GM03348 (cell line): ENCODE measurements around the gene B3GALNT2.
A peak's percentile ranks its signal among the peaks of the same experiment; 100 is the strongest.
"Not testable (repeated sequence)": the region's sequence is repeated elsewhere in the genome, so short reads cannot be mapped to it uniquely, and the experiment has no call there.

ENCODE experiments used
- DNase-seq: peaks from one replicate; pipeline ENCODE4 v3.0.0; 2012; ENCODE audit warnings: low spot score

B3GALNT2 gene

DNA sequence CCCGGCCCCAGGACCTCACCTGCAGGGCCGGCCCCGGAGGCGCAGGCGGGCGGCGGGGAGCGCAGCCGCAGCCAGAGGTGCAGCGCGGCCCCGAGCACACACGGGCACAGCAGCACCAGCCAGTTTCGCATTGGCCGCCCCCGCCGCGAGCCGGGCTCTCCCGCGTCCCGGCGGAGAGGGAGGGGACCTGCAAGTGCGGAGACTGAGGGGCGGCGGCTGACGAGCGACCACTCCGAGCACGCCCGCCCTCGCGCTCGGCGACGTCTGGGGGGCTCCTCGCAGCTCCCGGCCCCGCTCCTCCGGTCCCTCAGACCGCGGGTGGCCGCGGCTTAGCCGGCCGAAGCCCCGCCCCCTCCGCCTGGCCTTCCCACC, at the start of gene B3GALNT2:
Gene B3GALNT2 (minus strand): TSS at position 331 of the 372 bp plus-strand sequence. CDS start 200 bp downstream, at position 131.
- no peak for DNase-seq

DNA sequence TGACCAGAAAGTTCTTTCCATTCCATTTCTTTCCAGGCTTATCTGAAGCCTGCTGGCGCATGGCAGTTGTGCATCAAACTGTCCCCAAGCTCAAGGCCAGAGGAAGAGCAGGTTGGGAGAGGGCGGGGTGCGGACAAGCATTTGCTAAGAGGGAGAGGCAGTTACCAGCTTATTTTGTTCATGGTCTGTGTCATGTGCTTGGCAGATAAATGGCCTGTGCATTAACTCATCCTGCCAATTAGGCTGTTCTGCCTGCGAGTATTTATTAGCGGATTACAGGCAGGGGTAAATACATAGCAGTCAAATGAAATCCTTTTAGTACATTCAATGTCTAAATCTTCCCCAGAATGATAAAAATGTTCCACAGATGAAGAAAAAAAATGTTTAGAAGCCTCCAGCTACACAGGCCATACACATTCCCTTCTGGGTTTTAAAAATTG, 48.9 kb upstream of the B3GALNT2 start:
- no peak for DNase-seq

DNA sequence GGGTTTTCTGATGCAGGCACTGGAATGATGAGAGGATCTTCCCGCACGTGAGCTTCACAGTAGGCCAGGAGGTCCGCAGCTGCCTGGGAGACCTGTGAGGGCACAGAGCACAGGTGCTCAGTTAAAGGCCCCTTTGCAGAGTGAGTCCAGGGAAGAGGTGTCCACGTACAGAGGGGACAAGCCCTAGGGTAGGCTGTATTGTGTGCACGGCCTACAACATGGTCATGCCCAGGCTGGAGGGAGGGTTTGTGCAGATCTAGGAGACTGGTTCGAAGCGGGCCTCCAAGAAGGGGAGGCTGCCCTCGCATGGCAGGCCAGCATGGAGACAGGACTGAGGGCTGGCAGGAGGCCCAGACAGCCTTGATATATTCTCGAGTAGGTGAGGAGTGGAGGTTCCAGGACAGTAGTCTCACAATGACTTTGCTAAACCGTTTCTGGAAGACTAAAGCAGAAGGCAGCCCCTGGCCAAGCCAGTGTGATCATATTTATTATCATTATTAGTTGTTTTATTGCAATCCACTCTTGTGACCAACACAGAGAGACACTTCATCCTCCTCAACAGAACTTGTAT, 48.0 kb upstream of the B3GALNT2 start:
- DNase-seq: no peak

DNA sequence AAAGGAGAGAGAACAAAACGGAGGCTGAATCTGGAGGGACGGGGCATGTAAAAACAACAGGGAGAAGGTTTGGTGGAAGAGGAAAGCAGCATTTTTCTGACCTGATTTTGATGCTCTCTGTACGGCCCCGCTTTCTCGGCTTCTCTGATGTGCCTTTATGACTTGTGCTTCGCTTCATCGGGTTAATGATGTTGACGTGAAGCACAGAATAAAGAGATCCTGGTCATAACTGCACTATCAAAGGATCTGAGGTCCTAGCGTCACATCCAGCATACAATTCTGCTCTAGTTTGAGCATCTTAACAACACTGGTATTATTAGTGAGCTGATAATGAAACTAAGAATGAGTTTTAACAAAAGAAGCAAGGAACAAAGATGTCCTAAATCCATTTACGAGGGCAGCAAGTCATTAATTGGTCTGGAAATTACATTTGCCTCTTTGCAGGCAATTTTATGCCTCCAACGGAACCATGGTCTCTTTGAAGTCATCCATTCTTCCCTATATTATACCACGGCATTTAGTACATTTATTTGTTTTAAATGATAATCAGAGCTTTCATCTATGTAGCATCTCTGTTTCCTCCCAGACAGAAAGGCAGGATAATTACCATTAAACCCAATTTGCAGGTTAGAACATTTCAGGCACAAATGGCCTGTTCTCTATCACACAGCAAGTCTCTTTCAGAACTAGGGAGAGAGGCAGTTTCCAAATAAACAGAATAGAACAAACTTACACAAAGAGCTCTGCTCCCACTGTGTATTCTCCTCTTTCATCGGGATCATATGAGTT, 45.3 kb upstream of the B3GALNT2 start:
- no peak for DNase-seq

DNA sequence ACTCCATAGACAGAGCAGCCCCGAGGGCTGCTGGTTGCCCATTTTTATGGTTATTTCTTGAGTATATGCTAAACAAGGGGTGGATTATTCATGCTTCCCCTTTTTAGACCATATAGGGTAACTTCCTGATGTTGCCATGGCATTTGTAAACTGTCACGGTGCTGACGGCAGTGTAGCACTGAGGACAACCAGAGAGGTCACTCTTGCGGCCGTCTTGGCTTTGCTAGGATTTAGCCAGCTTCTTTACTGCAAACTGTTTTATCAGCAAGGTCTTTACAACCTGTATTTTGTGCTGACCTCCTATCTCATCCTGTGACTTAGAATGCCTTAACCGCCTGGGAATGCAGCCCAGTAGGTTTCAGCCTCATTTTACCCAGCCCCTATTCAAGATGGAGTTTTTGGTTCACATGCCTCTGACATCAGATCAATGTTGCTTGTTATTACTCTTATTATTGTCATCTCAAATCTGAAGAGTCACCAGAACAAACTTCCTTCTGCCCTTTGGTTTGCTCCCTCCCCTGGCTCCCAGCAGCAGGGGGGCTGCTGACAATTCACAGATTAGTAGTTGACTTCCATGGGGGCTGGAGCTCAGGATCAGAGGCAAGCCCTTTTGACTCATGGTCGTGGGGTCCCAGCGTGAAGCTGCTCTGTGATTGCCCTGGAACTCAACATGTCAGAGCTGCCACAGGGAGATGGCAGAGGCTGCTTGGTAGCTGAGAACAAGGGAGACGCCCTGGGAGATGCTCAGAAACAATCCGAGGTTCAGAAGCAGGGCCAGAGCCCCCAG, 42.3 kb upstream of the B3GALNT2 start:
- DNase-seq: not testable (repeated sequence)

DNA sequence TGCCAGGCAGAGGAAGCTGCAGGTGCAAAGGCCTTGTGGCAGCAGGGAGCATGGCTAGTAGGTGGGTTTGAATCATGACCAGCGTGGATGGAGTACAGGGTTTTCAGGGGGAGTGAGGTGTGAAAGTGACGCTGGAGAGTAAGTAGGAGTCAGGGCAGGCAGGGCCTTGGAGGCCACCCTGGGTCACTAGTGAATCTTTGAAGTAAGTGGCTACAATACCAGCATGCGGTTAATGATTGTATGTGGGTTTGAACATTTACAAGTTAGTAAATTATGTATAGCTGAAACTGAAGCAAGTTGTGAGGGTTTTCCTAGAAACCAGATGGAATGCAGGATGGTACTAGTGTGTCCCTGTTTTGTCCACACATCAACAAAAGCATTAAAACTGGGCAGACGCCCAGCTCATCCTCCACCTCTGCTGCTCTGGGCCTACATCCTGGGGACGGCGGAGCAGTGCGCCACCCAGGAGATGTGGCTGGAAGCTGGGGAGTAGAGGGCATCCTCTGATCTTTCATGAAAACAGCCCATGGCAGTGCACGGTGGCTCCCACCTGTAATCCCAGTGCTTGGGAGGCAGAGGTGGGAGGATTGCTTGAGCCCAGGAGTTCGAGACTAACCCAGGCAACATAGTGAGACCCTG, 41.2 kb upstream of the B3GALNT2 start:
- no peak for DNase-seq

DNA sequence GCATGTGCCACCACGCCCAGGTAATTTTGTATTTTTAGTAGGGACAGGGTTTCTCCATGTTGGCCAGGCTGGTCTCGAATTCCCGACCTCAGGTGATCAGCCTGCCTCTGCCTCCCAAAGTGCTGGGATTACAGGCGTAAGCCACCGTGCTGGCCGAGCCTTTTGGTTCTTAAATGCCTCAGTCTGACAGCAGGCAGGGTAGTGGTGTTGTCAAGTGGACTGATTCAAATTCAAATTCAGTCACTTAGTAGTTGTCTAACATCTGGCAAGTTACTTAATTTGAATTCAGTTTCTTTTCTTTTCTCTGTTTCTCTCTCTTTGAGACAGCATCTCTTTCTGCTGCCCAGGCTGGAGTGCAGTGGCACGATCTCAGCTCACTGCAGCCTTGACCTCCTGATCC, 38.6 kb upstream of the B3GALNT2 start:
- not testable (repeated sequence) for DNase-seq

DNA sequence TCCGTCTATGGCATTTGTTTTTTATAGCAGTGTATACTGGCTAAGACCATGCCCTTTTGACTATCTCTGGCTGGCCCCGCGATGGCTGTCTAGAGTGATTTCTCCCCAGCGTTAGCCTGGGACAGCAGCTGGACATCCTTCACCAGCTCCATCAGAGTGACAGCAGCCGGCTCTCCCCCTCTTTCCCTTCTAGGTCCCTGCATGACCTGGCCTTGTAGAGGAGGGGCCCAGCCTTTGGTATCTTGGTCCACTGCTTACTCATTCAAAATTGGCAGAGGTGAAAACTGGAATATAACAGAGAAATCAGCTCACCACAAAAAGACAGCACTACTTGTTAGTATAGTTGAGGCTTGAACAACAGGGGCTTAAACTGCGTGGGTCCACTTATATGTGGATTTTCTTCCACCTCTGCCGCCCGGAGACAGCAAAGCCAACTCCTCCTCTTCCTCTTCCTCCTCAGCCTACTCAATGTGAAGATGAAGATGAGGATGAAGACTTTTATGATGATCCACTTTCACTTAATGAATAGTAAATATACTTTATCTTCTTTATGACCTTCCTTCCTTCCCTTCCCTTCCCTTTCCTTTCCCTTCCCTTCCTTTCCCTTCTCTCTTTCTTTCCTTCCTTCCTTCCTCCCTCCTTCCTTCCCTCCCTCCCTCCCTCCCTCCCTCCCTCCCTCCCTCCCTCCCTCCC, 29.4 kb upstream of the B3GALNT2 start:
- DNase-seq: no peak

DNA sequence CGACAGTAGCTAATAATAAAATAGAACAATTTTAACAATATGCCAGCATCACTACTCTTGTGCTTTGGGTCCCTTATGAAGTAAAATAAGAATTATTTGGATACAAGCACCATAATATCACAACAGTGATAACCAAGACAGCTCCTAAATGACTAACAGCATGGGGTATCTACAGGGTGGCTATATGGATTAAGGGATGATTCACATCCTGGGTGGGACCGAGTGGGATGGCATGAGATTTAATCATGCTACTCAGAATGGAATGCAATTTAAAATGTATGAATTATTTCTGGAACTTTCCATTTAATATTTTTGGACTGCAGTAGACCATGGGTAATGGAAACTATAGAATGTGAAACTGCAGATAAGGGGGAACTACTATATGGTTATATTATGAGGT, 28.1 kb upstream of the B3GALNT2 start:
- peak; percentile 48 for DNase-seq

DNA sequence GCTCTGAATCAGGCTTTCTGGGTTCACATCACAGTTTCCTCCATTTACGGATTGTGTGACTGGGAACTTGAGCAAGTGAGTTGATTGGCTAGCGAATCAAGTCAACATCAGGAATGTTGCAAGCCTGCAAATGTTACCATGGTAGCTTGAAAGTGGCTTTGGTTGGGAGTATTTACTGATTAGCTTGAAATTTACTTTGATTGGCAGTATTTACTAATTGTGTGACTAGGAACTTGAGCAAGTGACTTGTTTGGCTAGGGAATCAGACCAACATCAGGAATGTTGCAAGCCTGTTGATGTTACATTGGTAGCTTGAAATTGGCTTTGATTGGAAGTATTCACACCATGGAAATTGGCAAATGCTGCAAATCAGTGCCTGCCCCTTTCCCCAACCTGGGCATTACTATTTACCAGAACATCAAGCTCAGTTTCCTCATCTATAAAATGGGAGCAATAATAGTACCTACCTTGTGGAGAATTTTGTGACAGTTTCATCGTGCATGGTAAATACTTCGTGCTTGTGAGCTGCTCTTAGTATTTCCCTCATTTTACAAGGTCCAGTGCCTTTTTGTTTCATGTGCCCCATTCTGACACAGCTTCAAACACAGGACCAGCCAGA, 23.1 kb upstream of the B3GALNT2 start:
- DNase-seq: no peak

DNA sequence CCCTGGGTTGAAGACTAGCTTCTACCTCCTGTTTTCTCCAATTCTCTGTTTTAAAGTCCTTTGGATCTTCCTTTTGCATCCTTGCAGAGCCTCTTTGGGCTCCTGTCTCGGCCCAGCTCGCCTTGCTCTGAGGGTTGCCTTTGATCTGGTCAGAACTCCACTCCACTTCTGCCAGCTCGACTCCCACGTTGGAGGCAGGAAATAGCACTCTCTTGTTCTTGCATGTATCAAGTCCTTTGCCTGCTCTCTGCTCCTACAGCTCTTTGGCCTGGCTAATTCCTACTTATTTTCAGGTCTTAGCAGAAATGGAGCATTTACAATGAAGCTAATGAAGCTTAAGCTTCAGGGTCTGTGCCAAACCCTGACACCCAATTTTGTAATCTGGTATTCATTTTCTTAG, 21.1 kb upstream of the B3GALNT2 start:
- DNase-seq: no peak

DNA sequence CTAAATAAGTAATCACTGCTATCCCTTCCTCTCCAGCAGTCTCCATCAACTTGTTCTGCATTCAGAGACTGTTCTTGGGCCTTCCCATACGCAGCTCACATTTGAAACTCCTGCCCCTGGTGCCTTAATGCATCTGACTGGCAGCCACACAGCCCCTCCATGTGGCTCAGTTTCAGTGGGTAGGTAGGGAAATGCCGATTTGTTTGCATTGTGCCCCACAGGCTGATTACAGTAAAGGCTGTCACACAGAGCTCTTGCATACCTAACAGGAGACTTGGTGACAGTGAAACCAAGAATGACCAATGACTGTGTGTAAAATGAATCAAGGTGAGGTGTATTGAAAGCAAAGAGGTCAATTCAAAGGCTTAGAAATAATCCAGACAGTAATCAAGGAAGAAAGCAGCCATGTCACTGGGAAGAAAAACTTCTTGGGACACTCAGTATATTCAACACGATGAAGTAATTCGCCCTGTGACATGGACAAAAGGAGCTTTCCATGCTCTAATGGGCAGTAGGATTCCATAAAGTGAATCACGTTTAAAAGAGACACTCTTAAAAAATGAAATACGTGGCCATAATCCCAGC, 12.7 kb upstream of the B3GALNT2 start:
- no peak for DNase-seq

DNA sequence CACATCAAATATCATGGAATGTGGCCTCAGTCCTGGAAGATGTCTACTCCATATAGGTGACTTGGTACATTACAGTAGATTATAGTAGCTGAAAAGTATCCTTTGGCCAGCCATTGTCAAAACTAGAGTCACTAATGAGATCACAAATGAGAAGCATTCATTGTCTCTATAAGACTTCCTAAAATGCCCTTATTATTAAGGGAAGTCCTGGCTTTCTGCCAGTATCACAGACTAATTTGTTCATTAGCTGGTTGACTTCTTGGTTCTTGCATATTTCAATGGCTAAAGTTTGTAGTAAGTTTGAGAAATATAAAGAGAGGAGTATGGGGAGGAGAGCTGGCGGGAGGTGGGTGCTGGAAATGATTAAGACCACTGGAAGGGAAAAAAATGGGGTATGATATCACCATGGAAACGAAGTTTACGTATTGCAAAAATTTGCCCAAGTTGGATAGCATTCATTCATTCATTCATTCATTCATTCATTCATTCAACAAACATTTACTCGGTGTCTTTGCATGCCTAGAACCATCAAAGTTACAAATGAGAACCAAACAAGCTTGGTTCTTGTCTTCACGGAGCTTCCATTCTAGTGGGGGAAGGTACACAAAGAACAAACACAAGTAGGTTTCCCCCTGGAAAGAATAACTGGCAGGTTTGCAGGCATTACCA, 11.7 kb upstream of the B3GALNT2 start:
- no peak for DNase-seq

DNA sequence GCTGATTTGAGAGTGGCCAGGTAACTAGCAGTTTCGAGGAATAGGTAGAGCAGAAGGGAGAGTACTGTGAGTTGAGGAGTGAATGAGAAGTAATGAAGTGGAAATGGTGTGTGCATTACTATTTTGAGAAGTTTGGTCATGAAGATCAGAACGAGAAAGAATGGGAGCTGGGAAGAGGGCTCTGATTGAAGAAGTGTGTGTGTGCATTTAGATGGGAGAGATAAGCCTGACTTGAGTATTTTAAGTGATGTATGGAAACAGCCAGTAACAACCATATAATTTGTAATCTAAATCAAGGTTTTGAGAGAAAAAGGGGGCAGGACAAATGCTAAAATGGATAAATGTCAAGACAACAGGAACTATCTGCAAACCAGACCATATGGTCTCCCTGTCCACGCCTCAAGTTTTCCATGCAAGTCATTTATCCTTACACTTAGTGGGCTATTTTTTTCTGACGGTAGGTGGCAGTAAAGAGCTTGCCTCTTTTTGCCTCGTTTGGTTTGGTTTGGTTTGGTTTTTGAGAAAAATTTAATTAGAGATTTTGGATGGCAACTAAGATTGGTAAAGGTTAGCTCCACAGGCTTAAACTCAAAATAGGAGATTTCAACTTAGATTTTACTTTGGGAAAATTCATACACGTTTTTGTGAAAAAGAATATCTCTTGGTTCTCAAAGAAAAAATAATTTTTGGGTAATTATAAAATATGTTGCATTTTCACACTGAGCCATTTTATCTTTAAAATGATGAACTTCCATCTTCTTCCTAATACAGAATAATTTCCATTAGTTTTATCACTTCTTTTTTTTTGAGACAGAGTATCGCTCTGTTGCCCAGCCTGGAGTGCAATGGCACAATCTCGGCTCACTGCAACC, 9.5 kb upstream of the B3GALNT2 start:
- peak; percentile 70 for DNase-seq

DNA sequence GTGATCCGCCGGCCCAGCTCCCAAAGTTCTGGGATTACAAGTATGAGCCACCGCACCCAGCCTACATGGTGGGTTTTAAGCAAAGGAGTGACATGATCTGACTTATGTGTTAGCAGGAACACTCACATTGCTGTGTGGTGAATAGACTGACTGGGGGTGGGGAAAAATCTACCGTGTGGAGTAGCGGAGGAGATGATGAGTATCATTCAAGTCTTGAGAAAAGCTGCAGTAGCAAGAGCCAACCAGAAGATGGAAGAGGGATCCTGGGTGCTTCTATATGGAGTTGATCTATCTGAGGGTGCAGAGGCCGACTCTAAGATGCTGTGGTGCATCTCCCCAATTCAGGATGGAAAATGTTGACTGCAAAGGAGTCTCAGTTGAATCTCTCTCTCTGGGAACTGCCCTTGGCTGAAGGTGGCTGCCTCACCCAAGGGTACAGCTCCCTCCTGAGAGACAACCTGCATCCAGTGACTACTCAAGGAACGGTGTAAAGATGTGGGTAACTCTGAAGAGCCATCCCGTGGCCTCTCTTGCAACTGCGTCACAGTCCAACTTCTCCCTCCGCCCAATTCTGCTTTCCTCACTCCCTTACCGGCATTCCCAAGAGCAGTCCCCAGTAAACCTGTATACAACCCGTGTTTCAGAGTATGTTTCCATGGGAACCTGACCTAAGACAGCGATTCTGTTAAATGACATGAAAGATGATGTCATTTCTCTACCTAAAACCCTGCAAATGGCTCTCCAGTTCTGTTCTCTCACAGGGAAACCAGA, 7.4 kb upstream of the B3GALNT2 start:
- no peak for DNase-seq

DNA sequence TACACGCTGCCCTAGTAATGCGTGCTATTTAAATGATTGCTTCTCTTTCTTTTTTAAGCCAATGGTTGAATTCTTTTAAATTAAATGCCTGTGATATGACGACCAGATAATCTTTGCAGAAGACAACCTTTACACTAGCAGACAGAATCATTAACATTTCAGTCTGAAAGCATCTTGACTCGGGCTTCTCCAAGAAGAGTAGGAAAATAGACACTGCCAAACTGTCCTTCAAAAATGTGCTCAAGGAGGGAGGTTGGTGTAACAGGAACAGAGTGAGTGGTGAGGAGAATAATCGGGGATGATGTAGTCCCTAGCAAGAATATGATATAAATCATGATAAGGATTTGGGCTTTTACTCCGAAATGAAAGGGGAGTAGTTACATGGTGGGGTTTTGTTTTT, 6.6 kb upstream of the B3GALNT2 start:
- DNase-seq: no peak

DNA sequence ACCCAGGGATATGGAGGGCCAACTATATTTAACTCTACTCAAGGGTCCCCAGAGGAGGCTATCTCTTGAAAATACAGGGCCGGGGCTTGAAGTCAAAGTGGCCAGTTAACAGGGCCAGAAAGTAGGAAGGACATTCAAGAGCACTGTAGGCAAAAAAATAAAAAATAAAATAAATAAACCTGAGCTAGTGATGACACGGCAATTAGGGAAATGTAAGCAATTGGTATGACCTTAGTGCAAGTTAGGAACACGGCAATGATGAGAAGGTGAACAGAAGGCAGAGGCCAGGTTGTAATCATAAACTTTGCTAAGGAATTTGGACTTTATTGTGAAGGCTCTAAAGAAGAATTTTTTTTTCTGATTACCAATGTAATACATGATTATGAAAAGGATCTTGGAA, 3.4 kb upstream of the B3GALNT2 start:
- no peak for DNase-seq

DNA sequence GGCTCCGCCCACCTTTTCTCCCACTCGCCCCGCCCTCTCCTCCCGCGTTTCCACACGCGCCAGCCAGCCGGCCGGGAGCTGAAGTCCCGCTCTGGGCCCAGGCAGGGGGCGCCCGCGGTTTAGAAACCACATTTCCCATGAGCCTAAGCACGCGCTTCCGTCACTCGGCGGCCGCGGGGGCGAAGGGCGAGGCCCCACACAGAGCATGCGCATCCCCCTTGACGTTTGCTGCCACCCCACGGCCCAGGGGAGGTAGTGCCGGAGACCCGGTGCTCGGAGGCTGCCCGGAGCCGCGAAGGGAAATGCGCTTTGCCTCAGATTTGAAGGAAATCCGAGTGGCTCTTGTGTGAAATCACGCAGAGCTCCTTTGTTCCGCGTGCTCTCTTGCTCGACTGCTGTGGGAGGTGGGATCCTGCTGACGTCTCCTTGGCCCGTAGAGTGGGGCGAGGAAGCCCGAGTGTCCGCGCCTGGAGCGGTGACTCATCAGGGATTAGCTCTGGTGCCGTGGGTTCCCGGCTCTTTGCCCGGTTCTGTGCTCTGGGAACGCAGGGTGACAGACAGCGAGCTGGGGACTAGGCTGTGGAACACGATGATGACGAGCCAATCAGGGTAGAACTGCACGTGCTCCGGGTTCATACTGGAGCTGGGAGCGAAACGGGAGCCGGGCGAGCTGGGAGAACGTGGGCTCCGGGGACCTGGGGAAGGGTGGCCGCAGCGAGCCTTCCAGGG, 406 bp upstream of the B3GALNT2 start:
- peak; percentile 98 for DNase-seq
